Activated CD4-positive, alpha-beta T cell treated with anti-CD3 and anti-CD28 coated beads, Interleukin-2, amount 50 U/mL, for 16 hours (primary cell): ENCODE results near the gene RRP15.
A peak's percentile ranks its signal among the peaks of the same experiment; 100 is the strongest.
"Not testable (repeated sequence)": the region's sequence is repeated elsewhere in the genome, so short reads cannot be mapped to it uniquely, and the experiment has no call there.

Experiments
- DNase-seq: peaks from one replicate; pipeline ENCODE4 v3.0.0-alpha.2; 2020

The RRP15 gene

GRCh38 chr1:218297867-218298266, 12.8 kb downstream of the RRP15 start:
- no peak for DNase-seq

DNA sequence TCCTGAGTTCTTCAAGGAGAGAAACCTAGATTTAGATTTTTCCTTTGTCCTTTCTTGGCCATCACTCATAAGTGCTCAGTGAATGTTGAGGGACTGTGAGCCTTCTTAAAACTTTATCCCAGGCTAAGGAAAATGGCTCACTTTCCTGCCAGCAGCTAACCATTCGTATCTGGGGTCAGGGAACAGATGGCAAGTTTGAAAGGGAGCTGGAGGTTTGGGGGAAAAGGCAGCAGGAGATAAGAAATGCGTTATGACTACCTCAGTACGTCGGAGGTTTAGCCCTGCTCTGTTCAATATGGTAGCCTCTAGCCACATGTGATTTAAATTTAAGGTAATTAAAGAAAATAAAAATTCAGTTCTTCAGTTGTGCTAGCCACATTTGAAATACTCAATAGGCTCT, 13.3 kb downstream of the RRP15 start:
- no peak for DNase-seq

DNA sequence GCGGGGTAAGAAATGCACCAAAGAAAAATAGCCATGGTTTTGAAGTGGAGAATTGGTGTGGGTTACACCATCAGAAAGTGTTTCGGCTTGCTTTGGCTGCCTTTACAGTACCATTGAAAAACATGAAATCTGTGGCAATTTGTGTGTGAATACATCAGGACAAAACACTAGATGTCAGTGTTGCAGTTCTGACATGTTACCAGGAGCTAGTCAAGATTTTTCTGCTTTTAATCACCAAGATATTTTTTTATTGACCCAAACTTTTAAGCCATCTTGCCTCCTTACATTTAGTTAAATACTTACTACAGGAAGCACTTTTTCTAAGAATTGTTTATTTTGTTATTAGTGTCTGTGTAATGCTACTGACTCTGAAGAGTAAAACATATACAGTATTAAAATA, 14.3 kb downstream of the RRP15 start:
- no peak for DNase-seq

GRCh38 chr1:218301217-218301616, 16.1 kb downstream of the RRP15 start:
- no peak for DNase-seq

DNA sequence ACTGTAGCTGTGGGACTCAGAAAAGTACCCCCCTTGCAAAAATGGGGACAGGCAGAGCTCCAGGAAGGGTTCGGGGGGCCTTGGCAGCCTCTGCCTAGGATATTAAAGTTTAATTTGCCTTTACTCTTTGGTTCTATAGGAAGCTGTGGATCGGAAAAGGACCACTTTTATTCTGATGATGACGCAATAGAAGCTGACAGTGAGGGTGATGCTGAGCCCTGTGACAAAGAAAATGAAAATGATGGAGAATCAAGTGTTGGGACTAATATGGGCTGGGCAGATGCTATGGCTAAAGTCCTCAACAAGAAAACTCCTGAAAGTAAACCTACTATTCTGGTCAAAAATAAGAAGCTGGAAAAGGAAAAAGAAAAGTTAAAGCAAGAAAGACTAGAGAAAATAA, 17.1 kb downstream of the RRP15 start:
- no peak for DNase-seq

DNA sequence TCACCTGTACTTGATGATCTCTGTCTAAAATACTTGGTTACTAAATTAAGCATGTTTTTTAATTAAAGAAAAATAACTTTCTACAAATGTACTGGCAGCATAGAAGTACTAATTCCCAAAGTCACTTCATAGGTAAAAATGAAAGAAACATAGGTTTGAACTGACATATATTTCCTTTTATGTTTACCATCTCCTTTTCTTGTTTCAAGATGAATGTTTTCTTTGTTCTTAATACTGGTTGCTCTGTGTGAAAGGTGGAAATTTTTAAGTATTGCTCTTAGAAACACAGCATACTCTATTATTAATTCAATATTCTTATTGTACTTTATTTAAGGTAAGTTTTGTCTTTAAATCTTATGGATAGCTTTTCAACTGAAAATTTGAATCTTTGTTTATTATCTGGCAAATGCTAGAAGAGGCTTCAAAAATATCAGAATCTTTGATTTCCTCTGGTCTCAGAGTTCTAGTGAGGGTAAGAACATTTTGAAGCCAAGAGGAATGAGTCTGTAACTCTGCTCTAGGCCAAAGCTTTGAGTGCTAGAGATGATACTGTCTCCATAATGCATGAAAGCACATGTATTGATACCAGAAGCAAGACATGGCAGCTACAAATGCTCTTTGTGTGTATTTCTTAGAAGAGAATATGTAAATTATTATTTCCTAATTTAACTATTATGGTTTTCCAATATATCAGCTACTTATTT, 18.2 kb downstream of the RRP15 start:
- peak; percentile 26 for DNase-seq

DNA sequence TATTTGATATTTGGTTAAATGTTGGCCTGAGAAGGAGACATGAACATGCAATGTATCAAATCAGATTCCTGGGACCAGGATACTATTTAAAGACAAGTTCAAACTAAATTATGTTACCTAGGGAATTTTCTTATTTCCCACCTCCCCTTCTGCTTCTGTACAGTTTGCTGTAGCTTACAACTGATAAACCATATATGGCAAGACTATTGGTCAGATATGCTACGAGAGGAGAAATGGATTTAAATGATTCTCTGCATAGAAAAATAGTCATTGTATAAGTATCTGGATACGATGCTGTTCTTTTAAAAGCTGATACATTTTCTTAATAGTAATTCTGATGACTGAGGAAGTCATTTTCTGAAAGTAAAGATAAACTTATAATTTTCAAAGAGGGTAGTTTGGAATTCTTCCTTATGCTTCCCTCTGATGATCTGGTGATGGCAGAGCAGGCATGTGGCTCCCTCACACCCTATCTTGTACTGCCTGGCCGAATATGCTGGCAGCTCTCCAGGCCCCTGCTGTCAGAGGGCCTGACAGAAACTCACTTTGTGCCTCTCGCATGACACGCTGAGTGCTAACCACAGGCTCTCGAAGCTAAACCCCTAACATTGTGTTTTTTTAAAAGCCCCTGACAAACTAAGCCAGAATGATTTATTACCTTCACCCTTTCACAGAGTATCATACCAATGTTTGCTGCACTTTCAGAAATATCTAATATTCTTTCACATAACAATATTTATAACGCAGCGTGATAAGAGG, 19.4 kb downstream of the RRP15 start:
- no peak for DNase-seq

GRCh38 chr1:218305472-218306064, 20.5 kb downstream of the RRP15 start:
- no peak for DNase-seq

GRCh38 chr1:218312509-218312908, 27.4 kb downstream of the RRP15 start:
- DNase-seq, result peak; percentile 27

- DNase-seq, result no peak
Measured at GRCh38 chr1:218314316-218314715, 29.2 kb downstream of the RRP15 start.

- DNase-seq, result no peak
Measured at GRCh38 chr1:218315638-218316037, 30.5 kb downstream of the RRP15 start.

- DNase-seq, result no peak
Measured at GRCh38 chr1:218317061-218317460, 32.0 kb downstream of the RRP15 start.

DNA sequence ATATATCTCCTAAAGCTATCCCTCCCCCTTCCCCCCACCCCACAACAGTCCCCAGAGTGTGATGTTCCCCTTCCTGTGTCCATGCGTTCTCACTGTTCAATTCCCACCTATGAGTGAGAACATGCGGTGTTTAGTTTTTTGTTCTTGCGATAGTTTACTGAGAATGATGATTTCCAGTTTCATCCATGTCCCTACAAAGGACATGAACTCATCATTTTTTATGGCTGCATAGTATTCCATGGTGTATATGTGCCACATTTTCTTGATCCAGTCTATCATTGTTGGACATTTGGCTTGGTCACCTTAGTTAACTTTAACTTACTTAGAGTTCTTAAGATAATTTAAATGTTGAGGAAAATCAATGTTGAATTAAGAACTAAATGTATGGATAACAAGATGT, 35.1 kb downstream of the RRP15 start:
- not testable (repeated sequence) for DNase-seq

GRCh38 chr1:218322762-218323161, 37.7 kb downstream of the RRP15 start:
- DNase-seq, result no peak

- DNase-seq, result no peak
Measured at GRCh38 chr1:218323568-218324225, 38.6 kb downstream of the RRP15 start.

GRCh38 chr1:218324226-218324580, 39.1 kb downstream of the RRP15 start:
- no peak for DNase-seq

DNA sequence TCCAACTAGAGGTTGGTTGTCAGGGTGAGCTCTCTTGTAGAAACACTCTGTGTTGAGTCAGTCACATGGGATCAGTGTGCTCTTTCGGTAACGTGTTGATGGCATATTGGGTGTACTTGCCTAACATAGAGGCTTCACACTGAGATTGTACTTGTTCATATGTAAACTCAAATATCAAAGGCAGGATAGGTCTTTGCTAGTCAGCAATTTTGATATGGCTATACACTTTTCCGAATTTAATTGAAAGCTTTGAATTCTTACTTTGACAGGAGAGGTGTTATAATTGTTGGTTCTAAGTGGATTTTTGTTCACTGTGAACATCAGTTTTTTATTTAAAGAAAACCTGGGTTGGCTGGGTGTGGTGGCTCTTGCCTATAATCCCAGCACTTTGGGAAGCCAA, 43.7 kb downstream of the RRP15 start:
- DNase-seq, result no peak

DNA sequence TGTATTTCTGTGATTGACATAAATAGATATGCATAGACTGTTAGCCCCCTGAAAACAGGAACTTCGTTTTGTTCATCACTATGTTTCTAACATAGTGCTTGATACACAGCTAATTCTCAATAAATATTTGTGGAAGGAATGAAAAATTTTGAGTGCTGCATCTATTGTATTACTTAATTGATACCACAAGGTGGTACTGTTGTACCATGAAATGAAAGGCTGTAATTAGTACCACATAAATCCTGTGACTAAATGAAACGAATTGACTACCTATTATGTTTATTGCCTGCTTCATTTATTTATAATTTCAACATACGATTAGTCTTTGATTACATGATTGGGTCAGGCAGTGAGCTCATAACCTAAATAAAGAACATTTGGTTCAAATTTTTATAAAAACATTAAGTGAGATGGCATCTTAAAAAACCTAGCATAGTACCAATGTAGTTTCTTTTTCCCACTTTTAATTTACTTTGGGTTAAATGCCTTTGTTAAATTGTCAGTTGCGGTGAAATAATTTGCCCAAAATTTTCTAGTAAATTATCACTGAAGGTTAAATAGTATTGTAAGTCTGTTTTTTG, 45.0 kb downstream of the RRP15 start:
- peak; percentile 32 for DNase-seq

- no peak for DNase-seq
Measured at GRCh38 chr1:218332416-218332815, 47.3 kb downstream of the RRP15 start.

DNA sequence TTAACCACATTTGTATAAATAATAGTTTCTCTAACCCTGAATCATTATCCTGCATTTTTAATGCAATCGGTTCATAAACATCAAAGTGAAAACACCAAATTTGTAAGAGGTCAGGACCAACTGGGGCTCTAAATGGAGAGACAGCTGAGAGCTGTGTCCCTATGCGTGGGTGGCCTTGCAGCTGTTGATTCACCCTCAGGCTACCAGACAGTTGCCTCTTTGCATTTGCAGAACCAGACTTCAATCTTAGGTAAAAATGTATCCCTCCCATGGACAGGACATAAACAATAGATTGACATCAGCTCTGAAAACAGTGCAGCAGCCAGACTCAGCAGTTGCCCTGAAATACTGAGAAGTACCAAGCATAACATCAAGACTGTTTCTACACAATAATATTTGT, 51.2 kb downstream of the RRP15 start:
- no peak for DNase-seq

DNA sequence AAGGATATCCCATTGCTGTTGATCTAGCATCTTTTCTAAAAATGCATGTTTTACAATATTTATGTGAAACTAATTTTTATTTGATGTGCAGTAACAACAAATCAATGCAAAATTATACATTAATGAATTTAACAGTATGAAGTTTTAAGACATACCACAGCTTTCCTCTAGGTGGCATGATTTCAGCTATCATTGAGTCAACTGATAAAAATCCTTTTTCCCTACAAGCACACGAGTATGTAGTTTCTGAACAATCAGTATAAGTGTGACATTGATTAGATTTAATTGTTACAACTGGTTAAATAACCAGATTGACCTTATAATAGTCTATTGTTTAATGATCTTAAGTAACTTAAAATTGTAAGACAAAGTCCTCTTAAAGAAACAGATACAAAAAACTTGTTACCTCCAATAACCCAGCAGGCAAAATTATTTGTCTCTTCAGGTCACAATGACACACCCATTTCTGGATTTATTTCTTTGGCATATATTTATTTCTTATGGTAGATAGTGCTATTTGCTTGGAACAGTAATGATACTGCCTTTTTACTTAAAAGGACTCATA, 54.3 kb downstream of the RRP15 start:
- peak; percentile 18 for DNase-seq

DNA sequence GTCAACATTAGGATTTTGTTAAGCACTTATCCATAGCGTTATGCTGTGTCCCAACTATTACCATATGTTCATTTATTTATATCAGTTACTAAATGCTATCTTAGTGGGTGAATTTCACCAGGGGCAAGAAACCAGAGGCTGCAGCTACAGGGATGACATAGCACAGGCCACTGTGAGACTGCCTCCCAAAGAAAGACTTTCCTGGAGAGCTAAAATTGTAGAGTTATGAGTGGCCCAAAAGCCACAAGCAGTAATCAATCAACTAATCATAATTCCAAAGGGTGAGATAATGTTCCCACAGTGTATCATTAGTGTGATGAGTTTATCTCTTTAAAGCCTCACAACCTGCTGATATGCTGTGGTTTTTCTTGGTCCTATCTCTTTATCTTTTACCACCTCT, 56.2 kb downstream of the RRP15 start:
- DNase-seq, result no peak

DNA sequence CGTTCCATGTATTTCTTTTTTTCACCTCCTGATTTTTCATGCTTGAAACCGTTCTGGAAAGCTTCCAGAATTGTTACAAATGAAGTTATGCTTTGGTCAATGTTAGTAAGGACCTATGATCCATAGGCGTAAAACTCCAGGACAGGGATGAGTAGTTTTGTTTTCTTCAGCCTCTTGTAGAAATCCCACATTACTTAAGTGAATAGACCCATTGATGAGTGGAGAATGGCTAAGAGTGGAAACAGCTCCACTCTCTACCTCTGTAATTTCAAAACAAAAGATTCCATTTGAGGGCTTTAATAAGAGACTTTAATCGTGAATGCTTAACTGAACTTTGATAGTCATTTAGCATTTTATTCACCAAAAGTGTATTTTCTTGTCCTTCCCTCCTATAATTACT, 57.0 kb downstream of the RRP15 start:
- DNase-seq, result no peak
